ENCODE measurements around the gene PMS1.

DNA sequence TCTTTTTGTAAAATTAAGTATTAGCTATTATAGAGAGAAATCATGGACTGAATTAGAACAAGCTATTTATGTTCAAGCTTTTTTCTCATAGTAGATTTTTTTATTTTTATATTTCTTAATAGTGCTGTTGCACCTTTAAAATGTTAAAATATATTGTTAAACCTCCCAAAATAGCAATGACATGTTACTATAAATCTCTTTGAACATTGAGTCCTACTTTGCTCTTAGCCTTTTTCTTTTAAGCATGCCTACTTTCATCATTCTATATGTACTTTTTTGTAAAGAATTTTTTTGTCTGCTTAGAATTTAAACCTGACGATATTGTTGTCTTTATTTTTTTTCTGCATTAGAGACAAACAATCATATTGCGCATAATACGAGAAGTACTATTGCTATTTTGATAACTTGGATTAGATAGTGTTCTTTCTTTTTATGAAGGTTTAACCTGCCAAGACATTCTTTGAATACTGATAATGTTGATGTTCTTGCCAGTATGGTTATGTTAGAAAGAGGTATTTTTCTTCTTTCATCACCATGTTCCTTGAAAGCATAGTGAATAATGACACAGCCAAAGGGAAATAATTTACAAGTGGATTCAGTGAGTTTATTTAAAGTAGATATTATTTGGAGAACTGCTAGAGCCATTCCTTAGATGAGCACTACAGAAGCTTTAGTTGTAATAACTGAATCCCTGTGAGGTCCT, 40.6 kb downstream of the PMS1 start:
- TF ChIP-seq, protein P1, sequence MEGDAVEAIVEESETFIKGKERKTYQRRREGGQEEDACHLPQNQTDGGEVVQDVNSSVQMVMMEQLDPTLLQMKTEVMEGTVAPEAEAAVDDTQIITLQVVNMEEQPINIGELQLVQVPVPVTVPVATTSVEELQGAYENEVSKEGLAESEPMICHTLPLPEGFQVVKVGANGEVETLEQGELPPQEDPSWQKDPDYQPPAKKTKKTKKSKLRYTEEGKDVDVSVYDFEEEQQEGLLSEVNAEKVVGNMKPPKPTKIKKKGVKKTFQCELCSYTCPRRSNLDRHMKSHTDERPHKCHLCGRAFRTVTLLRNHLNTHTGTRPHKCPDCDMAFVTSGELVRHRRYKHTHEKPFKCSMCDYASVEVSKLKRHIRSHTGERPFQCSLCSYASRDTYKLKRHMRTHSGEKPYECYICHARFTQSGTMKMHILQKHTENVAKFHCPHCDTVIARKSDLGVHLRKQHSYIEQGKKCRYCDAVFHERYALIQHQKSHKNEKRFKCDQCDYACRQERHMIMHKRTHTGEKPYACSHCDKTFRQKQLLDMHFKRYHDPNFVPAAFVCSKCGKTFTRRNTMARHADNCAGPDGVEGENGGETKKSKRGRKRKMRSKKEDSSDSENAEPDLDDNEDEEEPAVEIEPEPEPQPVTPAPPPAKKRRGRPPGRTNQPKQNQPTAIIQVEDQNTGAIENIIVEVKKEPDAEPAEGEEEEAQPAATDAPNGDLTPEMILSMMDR (IDR thresholded peaks at IDR 0.05), result no peak
- no peak for TF ChIP-seq POLR2A (IDR thresholded peaks at IDR 0.05)

Data from testis (tissue), 2 donors.